ENCODE measurements around the gene CACNA1C.

DNA sequence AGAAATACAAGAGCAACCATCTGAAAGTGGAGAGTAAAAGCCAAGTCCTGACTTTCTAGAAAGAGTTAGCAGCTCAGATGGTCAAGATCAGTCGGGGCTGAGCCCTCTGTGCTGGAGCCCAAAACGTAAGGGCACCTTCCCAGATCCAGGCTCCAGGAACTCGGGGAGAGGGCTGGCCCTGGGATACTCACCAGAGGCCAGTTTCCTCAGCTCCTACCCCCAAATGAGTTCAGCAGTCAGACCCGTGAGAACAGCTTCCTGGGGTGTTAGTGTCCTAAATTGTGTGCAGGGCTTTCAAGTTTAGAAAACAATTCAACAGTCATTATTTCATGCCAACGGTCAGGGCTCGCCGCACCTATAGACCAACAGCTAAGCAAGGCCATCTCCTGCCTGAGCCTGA lies 594.4 kb downstream of the CACNA1C start:
- TF ChIP-seq, protein P1, sequence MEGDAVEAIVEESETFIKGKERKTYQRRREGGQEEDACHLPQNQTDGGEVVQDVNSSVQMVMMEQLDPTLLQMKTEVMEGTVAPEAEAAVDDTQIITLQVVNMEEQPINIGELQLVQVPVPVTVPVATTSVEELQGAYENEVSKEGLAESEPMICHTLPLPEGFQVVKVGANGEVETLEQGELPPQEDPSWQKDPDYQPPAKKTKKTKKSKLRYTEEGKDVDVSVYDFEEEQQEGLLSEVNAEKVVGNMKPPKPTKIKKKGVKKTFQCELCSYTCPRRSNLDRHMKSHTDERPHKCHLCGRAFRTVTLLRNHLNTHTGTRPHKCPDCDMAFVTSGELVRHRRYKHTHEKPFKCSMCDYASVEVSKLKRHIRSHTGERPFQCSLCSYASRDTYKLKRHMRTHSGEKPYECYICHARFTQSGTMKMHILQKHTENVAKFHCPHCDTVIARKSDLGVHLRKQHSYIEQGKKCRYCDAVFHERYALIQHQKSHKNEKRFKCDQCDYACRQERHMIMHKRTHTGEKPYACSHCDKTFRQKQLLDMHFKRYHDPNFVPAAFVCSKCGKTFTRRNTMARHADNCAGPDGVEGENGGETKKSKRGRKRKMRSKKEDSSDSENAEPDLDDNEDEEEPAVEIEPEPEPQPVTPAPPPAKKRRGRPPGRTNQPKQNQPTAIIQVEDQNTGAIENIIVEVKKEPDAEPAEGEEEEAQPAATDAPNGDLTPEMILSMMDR (IDR thresholded peaks at IDR 0.05), result no peak
- TF ChIP-seq POLR2A (IDR thresholded peaks at IDR 0.05), result no peak
